HCT116 (cell line): Measurements from ENCODE around the gene ELOB. TPM values are rescaled to one million over a fixed set of nuclear protein-coding genes. Genes with fewer than 3 reads are reported as not detected.

Source experiments
- ATAC-seq: fragments of 200-7000 bp; cut with Tn5 transposase; 2 replicates; pipeline ENCODE4 v1.9.1; 2020; ENCODE audit warnings: mild to moderate bottlenecking, moderate library complexity
- BruUV-seq: library from RNA; stranded (reverse); fragments of 400-500 nt; replicated peaks from 2 replicates; lab custom pipeline; 2021; lab: Mats Ljungman, UMichigan
- CTCF ChIA-PET: fragments of 300-600 bp; sonication (Branson Sonifier 250); formaldehyde crosslinking; loops from one replicate; lab custom pipeline; 2021; ENCODE audit warnings: antibody characterized with exemption; lab: Charles Lee
- POLR2A ChIA-PET: fragments of 300-600, 350-600 bp; sonication (Branson Sonifier 250); formaldehyde crosslinking; loops from one replicate; lab custom pipeline; 2021; ENCODE audit warnings: antibody characterized with exemption; lab: Charles Lee
- RAD21 ChIA-PET, 2 experiments: fragments of 300-600 bp; sonication (Branson Sonifier 250); formaldehyde crosslinking; loops; one replicate each; lab custom pipeline; 2023; ENCODE audit warnings: low total read pairs in 2 of 2; ENCODE audit not compliant: uncharacterized antibody in 2 of 2, unreplicated experiment in 2 of 2, low non-redundant PET in 1 of 2; lab: Charles Lee
- DNase-seq: peaks from one replicate; pipeline ENCODE4 v3.0.0-alpha.2; 2010; ENCODE audit warnings: low read depth, low spot score
- H2AFZ ChIP-seq: fragments of 200-600 bp; shearing (Covaris generic), sonication (generic); 2 replicates; pipeline ENCODE4 v1.6.1; 2017; ENCODE audit warnings: low read depth, mixed run types, mixed read lengths, antibody characterized with exemption, low read length; ENCODE audit not compliant: poor library complexity, severe bottlenecking
- H3K27ac ChIP-seq: 2 replicates; pipeline ENCODE4 v1.5.1; 2012; ENCODE audit warnings: low read depth, low read length
- H3K27me3 ChIP-seq: fragments of 200-600 bp; sonication (generic); 2 replicates; pipeline ENCODE4 v1.6.1; 2016; ENCODE audit warnings: mixed run types, low read length, mixed read lengths; ENCODE audit not compliant: insufficient read depth
- H3K36me3 ChIP-seq, 2 experiments: fragments of 200-500 bp in 1 of 2; fragments of 200-600 bp in 1 of 2; sonication (Bioruptor generic) in 1 of 2; sonication (generic) in 1 of 2; 2 replicates each; pipeline versions ENCODE4 v1.5.1 to v1.6.1; 2014 to 2016; ENCODE audit warnings: low read length in 2 of 2, inconsistent platforms in 1 of 2, mixed read lengths in 1 of 2, mixed run types in 1 of 2; ENCODE audit not compliant: insufficient read depth in 2 of 2, control insufficient read depth in 1 of 2
- H3K4me1 ChIP-seq, 2 experiments: fragments of 200-600 bp in 1 of 2; sonication (generic) in 1 of 2; 2 replicates each; pipeline versions ENCODE4 v1.5.1 to v1.6.1; 2012 to 2017; ENCODE audit warnings: low read length in 2 of 2, inconsistent platforms in 1 of 2, mild to moderate bottlenecking in 1 of 2, mixed read lengths in 1 of 2, mixed run types in 1 of 2, moderate library complexity in 1 of 2; ENCODE audit not compliant: insufficient read depth in 2 of 2, control insufficient read depth in 1 of 2
- H3K4me2 ChIP-seq: fragments of 200-600 bp; sonication (generic); 2 replicates; pipeline ENCODE4 v1.6.1; 2017; ENCODE audit warnings: mixed run types, low read length, mixed read lengths
- H3K4me3 ChIP-seq, 2 experiments: fragments of 200-600 bp in 1 of 2; sonication (generic) in 1 of 2; replicated peaks in 1 of 2; 2 replicates each; pipeline ENCODE4 v1.5.1; 2011 to 2016; ENCODE audit warnings: low read length in 2 of 2, control low read depth in 1 of 2, low read depth in 1 of 2, mild to moderate bottlenecking in 1 of 2, mixed read lengths in 1 of 2, mixed run types in 1 of 2
- H3K79me2 ChIP-seq: fragments of 200-600 bp; sonication (generic); 2 replicates; pipeline ENCODE4 v1.6.1; 2017; ENCODE audit warnings: mild to moderate bottlenecking, mixed run types, low read length, moderate library complexity, mixed read lengths; ENCODE audit not compliant: insufficient read depth
- H3K9ac ChIP-seq: fragments of 200-600 bp; sonication (generic); 2 replicates; pipeline ENCODE4 v1.6.1; 2016; ENCODE audit warnings: low read length, mixed read lengths
- H3K9me2 ChIP-seq: fragments of 200-600 bp; sonication (generic), shearing (Covaris generic); 2 replicates; pipeline ENCODE4 v1.6.1; 2017; ENCODE audit warnings: mixed run types, mild to moderate bottlenecking, moderate library complexity; ENCODE audit not compliant: insufficient read depth
- H3K9me3 ChIP-seq, 2 experiments: fragments of 200-500 bp in 1 of 2; fragments of 200-600 bp in 1 of 2; sonication (Bioruptor generic) in 1 of 2; sonication (generic) in 1 of 2; 2 replicates each; pipeline ENCODE4 v1.6.1; 2014 to 2017; ENCODE audit warnings: low read length in 2 of 2, mixed read lengths in 2 of 2, inconsistent platforms in 1 of 2, low read depth in 1 of 2, mild to moderate bottlenecking in 1 of 2, mixed run types in 1 of 2, moderate library complexity in 1 of 2; ENCODE audit not compliant: control insufficient read depth in 1 of 2, insufficient read depth in 1 of 2
- H4K20me1 ChIP-seq: fragments of 200-600 bp; sonication (generic), shearing (Covaris generic); 2 replicates; pipeline ENCODE4 v1.6.1; 2017; ENCODE audit warnings: mixed run types, mild to moderate bottlenecking, moderate library complexity; ENCODE audit not compliant: insufficient read depth
- ATF3 ChIP-seq: IDR thresholded peaks from 2 replicates; pipeline ENCODE4 v1.6.1; 2012
- CBX3 ChIP-seq: IDR thresholded peaks from 2 replicates; pipeline ENCODE4 v1.6.1; 2012; ENCODE audit warnings: low read depth
- CEBPB ChIP-seq: IDR thresholded peaks from 2 replicates; pipeline ENCODE4 v1.6.1; 2012; ENCODE audit warnings: low read depth
- CTCF ChIP-seq, 3 experiments: fragments of 200-600 bp in 1 of 3; sonication (generic) in 1 of 3; IDR thresholded peaks in 2 of 3; conservative IDR thresholded peaks in 1 of 3; 2 replicates each; pipeline ENCODE4 v1.5.1; 2012 to 2017; ENCODE audit warnings: low read depth in 2 of 3, low read length in 2 of 3, antibody characterized with exemption in 1 of 3, borderline replicate concordance in 1 of 3, control low read depth in 1 of 3, mild to moderate bottlenecking in 1 of 3, mixed read lengths in 1 of 3, mixed run types in 1 of 3, moderate library complexity in 1 of 3; ENCODE audit not compliant: insufficient read depth in 1 of 3
- ELF1 ChIP-seq: IDR thresholded peaks from 2 replicates; pipeline ENCODE4 v1.6.1; 2012; ENCODE audit warnings: low read depth, borderline replicate concordance
- EZH2 ChIP-seq: fragments of 200-600 bp; sonication (generic); IDR thresholded peaks from 2 replicates; pipeline ENCODE4 v1.6.1; 2017; ENCODE audit warnings: antibody characterized with exemption, mixed run types
- EZH2phosphoT487 ChIP-seq: fragments of 200-600 bp; IDR thresholded peaks from 2 replicates; pipeline ENCODE4 v1.6.1; 2018; ENCODE audit warnings: antibody characterized with exemption, borderline replicate concordance
- JUND ChIP-seq: IDR thresholded peaks from 2 replicates; pipeline ENCODE4 v1.6.1; 2012
- POLR2A ChIP-seq: IDR thresholded peaks from 2 replicates; pipeline ENCODE4 v1.7.0; 2011; ENCODE audit warnings: borderline replicate concordance; ENCODE audit not compliant: insufficient read depth, insufficient read length; ENCODE audit errors: extremely low read depth
- REST ChIP-seq: IDR thresholded peaks from 2 replicates; pipeline ENCODE4 v1.6.1; 2012; ENCODE audit warnings: low read depth
- SP1 ChIP-seq: IDR thresholded peaks from 2 replicates; pipeline ENCODE4 v1.6.1; 2012; ENCODE audit warnings: low read depth
- SRF ChIP-seq: IDR thresholded peaks from 2 replicates; pipeline ENCODE4 v1.6.1; 2012; ENCODE audit warnings: low read depth
- YY1 ChIP-seq: IDR thresholded peaks from 2 replicates; pipeline ENCODE4 v1.6.1; 2011; ENCODE audit warnings: low read length, low read depth, moderate library complexity, mild to moderate bottlenecking; ENCODE audit not compliant: insufficient replicate concordance; ENCODE audit errors: extremely low read depth
- intact Hi-C: fragments of 100-400 bp; cut with micrococcal nuclease; formaldehyde crosslinking; loops from 2 replicates; pipeline ENCODE4 v1.10.0; 2022
- total RNA-seq: library from RNA; stranded (reverse); gene quantifications from one replicate; pipeline ENCODE4 v1.2.1, GENCODE V29; 2021; ENCODE audit not compliant: unreplicated experiment

Gene ELOB
- total RNA-seq, 1 experiment from 2014 or later = 239 TPM

- TF ChIP-seq YY1 = no peak
- no peak for TF ChIP-seq CTCF (IDR thresholded peaks at IDR 0.05 in 2 of 3, conservative IDR thresholded peaks at IDR 0.05 in 1 of 3; ENCODE audit: borderline replicate concordance in 1 of 3, insufficient read depth in 1 of 3, low read depth in 2 of 3, low read length in 2 of 3)
- TF ChIP-seq CBX3 = no peak
- no peak for TF ChIP-seq SP1
Measured at GRCh38 chr16:2724816-2725348, 52.2 kb downstream of the ELOB start (continued).

- H3K27me3 ChIP-seq = no peaks in the 10 kb centered on the region
- H3K9me2 ChIP-seq = no peaks in the 10 kb centered on the region
- H3K79me2 ChIP-seq = no peaks in the 10 kb centered on the region
- RAD21 ChIA-PET = no interaction called here
- intact Hi-C loops = no loop called here
- POLR2A ChIA-PET = no interaction called here
- no peaks in the 10 kb centered on the region for H3K36me3 ChIP-seq
- H3K9ac ChIP-seq = no peak overlapping the region
- peaks cover 28 to 39% of the 10 kb centered on the region in 2 experiments for H3K4me1 ChIP-seq
- no peaks in the 10 kb centered on the region for H4K20me1 ChIP-seq
- no peak for ATAC-seq
- CTCF ChIA-PET = no interaction called here
- DNase-seq = no peak
- BruUV-seq = no TSS peak
- H3K27ac ChIP-seq = no peak overlapping the region
- no peaks in the 10 kb centered on the region for H3K9me3 ChIP-seq
- TF ChIP-seq ATF3 (no peak), JUND (no peak), SP1 (no peak), CEBPB (no peak), CTCF (IDR thresholded peaks at IDR 0.05 in 2 of 3, conservative IDR thresholded peaks at IDR 0.05 in 1 of 3; ENCODE audit: borderline replicate concordance in 1 of 3, insufficient read depth in 1 of 3, low read depth in 2 of 3, low read length in 2 of 3) (no peak), EZH2phosphoT487 (no peak), ELF1 (no peak), REST (no peak), POLR2A (no peak), SRF (no peak), EZH2 (no peak)
- no peak overlapping the region for H3K4me2 ChIP-seq
- H3K4me3 ChIP-seq = no peak overlapping the region
- no peak overlapping the region for H2AFZ ChIP-seq
Measured at GRCh38 chr16:2724088-2724676, 52.9 kb downstream of the ELOB start.
